GM19239 (cell line): ENCODE data around the gene ITGA8.
"Not testable (repeated sequence)": the region's sequence is repeated elsewhere in the genome, so short reads cannot be mapped to it uniquely, and the experiment has no call there.

Experiments used
- DNase-seq: peaks from one replicate; pipeline ENCODE4 v3.0.0; 2011; ENCODE audit warnings: low spot score; ENCODE audit not compliant: insufficient read length
- FAIRE-seq: peaks from 2 replicates; lab custom pipeline; 2011; peaks lifted over from hg19 to GRCh38; lab: Jason Lieb, UNC

Gene ITGA8

DNA sequence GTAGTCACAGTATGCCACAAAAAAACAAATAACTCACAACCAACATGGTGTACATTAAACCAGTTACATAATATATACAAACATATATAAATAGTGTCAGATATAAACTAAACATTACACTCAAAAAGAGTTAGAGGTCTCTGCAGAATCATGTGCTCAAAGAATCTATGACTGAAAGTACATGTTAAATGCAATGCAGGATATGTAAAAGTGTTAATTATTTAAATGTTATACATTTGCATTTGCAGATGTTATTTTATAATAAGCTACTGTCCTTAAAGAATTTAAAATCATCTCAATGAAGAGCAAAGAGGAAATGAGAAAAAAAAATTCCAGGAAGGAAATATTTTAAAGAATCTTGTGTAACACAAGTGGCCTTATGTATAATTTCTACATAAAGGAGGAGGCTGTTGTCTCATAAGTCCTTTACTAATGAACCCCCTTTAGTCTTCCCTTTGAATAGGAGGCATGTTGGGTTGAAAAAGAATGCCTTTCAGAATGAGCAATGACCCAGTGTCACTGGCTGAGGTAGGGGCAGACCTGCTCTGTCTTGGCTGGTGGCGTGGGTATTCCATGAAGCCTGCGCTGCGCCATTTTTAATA, 148.9 kb downstream of the ITGA8 start:
- no peak for FAIRE-seq
- DNase-seq: no peak

DNA sequence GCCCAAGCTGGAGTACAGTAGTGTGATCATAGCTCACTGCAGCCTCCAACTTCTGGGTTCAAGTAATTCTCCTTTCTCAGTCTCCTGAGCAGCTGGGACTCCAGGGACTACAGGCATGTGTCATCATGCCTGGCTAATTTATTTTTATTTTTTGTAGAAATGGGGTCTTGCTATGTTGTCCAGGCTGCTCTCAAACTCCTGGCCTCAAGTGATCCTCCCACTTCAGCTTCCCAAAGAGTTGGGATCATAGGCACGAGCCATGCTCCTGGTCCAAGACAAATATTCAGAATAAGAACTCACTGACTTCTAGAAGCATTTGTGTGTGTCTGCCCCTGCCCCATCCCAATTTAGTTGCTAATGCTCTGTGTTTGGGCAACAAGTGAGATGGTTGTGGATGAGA, 151.8 kb downstream of the ITGA8 start:
- FAIRE-seq (no peak), DNase-seq (no peak)

DNA sequence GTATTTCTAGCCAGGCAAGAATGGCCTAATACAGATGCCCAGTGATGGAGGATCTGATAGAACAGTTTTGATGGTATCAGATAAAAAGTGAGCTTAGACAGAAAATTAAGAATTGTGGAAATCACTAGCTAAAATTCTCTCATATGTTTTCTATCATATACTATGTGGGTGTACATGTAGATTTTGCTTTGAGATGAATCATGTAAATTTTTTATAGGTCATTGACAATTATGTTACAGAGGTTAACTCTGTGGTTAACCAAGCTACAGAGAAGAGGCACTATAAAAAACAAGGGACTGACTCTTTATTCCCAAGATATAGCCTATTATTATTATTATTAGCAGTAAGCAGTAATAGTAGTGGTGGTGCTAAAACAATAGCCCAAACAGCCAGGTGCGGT, 156.5 kb downstream of the ITGA8 start:
- FAIRE-seq (no peak), DNase-seq (no peak)

DNA sequence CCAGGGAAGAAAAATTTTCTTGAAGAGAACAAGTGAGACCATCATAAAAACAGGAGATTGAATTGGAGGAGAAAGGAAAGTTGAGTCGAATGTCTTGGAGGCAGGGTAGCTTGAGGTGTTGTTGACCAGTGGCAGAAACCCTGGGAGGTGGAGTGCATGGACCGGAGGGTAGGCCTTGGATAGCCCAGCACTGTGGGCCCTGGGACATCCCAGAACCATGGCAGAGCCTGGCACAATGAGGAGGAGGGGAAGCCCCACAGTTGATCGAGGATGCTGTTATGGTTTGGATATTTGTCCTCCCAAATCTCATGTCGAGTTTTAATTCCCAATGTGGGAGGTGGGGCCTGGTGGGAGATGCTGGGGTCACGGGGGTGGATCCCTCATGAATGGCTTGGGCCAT, 157.1 kb downstream of the ITGA8 start:
- no peak for FAIRE-seq
- DNase-seq: no peak

DNA sequence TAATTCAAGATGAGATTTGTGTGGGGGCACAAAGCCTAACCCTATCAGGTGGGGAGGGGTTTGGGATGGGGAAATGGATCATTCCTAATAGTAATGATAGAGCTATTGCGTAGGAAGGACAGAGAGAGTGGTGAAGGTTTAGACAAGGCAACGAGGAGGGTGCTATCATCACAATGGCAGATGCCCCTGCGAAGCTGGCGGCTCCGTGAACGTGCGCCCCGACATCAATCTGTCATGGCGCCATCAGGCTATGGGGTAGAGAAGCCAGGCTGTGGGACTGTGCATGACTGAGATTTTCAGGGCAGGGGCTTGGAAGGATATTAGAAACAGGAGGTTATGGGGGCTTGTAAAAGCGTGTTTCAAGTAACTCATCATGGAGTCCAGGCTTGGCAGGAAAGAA, 157.6 kb downstream of the ITGA8 start:
- no peak for DNase-seq
- FAIRE-seq: no peak

DNA sequence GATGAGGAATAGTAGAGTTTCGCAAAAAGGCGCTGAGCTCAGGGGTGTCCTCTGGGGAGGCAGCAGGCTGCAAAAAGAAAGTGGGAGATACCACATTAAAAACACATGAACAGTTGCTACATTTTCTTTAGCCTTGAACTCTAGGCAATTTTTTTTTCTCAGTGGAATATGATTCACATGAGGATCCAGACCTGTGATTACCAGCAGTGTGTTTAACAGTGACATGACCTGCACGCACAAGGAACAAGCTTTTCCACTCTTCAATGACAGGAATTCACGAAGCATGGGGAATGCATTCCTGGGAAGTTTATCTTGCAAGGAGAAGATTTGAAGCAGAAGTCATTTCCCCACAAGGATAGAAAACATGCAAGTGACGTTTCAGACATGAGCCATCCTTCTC, 161.6 kb downstream of the ITGA8 start:
- FAIRE-seq (no peak), DNase-seq (no peak)

DNA sequence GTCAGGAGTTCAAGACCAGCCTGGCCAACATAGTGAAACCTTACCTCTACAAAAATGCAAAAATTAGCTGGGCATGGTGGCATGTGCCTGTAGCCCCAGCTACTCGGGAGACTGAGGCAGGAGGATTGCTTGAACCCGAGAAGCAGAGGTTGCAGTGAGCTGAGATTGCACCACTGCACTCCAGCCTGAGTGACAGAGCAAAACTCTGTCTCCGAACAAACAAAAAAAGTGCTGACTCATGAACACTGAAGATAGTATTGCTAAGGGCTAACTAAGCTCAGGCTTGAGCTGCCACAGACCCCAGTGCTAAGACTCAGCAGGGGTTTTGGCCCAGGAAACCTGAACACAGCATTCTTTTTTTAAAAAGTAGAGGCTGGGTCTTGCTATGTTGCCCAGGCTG, 162.6 kb downstream of the ITGA8 start:
- DNase-seq, FAIRE-seq: not testable (repeated sequence)

DNA sequence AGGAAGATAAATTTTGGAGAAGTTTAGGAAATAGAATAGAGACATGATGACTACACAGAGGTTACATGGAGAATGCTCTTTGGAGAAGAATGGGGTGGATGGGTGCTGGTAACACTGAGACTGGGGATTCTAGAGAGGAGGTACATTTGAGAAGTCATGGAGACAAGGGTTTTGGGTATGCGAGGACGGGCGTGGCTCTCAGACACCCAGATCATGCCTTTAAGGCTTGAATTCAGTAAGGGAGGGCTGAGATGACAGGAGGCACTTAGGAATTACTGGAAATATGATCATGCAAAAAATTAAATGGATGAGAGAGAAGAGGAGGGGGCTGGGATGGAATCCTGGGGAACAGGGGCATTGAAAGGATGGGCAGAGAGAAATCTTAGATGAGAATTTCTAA, 168.8 kb downstream of the ITGA8 start:
- no peak for DNase-seq
- FAIRE-seq: no peak

DNA sequence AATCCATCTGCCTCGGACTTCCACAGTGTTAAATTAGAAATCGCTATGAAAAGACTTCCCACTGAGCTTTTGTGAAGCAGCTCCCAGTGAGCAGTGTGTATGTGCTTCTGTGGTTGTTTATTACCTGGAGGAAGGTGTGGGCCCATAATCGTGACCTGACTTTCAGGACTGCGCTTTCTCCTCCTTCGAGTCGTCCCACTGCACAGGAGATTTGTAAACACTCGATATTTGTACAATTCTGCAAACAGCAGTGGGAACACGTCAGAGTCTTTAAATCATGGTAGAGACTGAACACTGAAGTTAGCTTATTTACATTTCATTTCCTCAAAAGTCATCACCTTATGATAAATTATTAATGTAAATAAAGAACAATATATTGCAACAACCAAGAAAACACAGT, 171.4 kb downstream of the ITGA8 start:
- FAIRE-seq (no peak), DNase-seq (no peak)

DNA sequence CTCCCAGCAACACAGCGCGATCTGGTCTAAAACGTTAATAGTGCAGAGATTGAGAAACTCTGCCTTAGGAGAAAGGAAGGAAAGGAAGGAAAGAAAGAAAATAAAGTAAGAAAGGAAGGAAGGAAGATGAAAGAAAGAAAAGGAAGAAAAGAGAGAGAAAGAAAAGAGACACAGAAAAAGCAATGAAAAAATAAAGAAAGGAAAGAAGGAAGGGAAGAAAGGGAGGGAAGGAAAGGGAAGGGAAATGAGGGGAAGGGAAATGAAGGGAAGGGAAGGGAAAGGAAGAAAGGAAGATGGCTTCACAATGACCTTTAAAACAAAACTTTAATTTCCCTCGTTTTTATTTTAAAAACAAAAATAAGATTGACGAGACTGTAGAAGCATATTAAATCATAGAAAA, 173.1 kb downstream of the ITGA8 start:
- no peak for DNase-seq
- FAIRE-seq: no peak

DNA sequence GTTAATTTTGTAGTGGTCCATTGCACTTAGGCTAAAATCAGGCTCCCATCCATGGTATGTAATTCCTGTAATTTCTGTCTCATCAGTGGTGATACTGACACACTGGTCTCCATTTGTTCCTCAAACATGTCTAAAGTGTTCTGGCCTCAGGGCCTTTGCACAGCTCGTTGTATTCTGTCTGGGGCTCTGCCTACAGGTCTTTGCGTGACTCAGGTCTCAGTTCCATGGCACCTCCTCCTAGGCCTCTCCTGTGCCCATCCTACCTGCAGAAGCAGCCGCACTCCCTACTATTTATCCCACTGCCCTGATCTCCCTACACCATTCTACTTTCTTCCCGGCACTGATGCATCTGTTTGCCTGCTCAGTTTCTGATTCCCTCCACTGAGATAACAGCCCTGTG, 173.8 kb downstream of the ITGA8 start:
- FAIRE-seq (no peak), DNase-seq (no peak)

DNA sequence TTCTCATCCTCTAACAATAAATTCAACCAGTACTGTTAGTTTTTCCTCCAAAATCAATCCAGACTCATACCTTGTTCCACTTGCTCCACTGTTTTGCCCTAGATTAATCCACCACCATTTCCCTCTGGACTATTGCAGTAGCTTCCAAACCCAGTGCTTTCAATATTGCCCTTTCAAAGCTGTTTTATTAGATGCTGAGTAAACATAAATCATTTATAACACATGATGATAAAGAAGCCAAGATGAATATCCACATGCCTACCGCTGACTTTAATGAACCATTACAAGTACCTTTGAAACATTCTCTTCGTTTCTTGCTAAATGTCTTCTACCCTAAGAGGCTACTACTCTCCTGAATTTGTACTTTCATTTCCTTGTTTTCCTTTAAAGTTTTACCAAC, 174.5 kb downstream of the ITGA8 start:
- DNase-seq: no peak
- no peak for FAIRE-seq

DNA sequence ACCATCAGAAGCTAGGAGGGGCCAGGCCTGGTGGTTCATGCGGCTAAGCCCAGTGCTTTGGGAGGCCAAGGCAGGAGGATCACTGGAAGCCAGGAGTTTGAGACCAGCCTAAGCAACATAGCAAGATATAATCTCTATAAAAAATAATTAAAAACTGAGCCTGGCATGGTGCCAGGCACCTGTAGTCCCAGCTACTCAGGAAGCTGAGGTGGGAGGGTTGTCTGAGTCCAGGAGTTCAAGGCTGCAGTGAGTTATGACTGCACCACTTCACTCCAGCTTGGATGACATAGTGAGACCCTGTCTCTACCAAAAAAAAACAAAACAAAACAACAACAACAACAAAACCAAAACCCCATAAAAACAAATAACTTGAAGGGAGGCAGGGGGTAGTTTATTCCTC, 175.7 kb downstream of the ITGA8 start:
- DNase-seq: no peak
- no peak for FAIRE-seq

DNA sequence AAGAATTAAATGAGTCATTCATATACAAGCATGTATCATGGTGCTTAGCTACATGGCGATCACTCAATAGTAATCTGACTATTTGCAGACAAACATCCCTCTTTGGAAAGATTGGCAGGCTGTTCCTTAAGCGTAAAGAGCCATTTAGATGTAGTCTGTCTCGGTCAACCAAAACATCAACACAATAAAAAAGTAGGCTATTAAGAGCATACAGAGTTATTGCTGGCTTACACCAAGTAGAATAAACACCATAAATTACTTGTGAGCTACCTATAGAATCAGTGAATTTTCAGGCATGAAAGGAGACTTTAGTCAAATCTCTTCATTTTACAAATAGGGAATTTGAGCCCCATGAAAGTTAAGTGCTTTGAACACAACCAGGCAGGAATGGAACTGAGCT, 176.9 kb downstream of the ITGA8 start:
- DNase-seq: no peak
- FAIRE-seq: no peak

DNA sequence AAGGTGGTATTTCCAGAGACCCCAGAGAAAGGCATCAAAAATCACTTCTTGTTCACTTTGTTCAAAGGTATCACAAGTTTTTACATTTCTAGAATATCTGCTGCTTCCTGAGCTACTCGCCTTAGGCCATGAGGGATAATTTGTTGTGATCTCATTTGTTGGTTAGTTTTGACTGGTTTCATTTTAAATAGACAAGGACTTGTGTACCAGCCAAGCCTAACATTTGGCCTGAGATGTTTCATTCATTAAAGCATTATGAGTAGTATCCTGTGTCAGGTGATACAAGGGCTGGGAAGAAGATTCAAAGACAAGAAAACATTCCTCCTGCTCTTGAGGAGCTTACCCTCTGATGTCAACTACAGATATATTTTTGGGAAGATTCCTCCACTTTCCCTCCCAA, 178.3 kb downstream of the ITGA8 start:
- FAIRE-seq: no peak
- DNase-seq: no peak

DNA sequence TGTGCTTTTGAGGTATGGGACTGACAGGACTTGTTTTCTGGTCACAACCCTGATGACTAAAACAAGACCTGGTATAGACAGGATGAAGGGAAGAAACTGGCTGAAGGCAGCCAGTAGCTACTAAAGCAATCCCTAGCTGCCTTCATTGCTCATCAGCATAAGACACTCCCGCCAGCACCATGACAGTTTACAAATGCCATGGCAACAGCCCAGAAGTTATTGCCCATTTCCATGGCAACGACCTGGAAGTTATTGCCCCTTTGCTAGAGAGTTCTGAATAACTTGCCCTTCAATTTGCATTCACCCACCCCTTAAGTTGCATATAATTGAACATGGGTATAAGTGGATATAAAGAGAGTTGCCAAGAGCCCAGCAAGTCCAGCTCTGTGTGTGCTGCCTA, 179.0 kb downstream of the ITGA8 start:
- FAIRE-seq (no peak), DNase-seq (no peak)

DNA sequence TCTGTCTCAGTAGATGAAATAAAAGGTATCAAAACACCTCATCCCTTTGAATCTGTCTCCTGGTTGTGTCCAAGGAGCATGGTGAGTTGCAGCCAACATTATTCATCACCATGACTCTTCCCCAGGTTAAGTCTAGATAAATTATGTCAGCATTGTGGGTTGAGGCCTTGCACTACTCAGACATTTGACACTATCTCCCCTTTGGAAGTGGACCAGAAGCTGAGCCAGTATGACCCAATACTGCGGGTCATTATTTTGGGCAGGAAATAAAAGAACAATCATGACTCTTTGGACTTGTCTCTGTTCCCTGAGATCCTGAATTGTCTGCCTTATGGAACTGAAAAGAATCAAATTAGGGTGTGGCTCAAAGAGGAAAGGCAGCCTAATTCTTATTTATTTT, 180.5 kb downstream of the ITGA8 start:
- no peak for DNase-seq
- no peak for FAIRE-seq

DNA sequence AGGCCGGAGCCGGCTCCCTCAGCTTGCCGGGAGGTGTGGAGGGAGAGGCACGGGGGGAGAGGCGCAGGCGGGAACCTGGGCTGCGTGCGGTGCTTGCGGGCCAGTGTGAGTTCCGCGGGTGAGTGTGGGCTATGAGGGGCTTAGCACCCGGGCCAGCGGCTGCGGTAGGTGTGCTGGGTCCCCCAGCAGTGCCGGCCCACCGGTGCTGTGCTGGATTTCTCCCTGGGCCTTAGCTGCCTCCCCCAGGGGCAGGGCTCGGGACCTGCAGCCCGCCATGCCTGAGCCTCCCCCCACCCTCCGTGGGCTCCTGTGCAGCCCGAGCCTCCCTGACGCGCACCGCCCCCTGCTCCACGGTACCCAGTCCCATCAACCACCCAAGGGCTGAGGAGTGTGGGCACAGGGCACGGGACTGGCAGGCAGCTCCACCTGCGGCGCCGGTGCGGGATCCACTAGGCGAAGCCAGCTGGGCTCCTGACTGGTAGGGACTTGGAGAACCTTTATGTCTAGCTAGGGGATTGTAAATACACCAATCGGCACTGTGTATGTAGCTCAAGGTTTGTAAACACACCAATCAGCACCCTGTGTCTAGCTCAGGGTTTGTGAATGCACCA, 184.7 kb downstream of the ITGA8 start:
- not testable (repeated sequence) for FAIRE-seq, DNase-seq

DNA sequence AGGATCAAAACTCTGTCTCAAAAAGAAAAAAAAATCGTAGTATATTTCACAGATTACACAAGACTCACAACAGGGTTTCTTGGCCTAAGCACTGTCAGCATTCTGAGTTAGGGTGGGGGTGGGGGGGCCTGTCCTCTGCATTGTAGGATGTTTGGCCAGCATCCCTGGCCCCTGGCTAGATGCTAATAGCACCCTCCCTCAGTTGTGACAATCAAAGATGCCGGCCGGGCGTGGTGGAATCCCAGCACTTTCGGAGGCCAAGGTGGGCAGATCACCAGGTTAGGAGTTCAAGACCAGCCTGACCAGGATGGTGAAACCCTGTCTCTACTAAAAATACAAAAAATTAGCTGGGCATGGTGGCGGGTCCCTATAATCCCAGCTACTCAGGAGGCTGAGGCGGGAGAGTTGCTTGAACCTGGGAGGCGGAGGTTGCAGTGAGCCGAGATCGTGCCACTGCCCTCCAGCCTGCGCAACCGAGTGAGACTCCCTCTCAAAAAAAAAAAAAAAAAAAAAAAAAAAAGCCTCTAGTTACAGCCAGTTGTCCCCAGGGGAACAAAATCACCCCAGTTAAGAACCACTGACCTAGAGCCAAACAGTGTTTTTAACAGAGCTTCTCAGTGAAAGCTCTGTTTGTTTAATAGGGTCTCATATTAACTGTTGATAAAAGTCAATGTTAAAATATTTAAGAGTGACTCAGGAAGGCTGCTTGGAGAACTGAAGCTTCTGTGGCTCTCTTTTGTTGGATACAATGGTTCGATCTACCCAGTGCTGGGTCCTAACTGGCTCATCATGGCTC, 187.6 kb downstream of the ITGA8 start:
- FAIRE-seq (no peak), DNase-seq (no peak)

DNA sequence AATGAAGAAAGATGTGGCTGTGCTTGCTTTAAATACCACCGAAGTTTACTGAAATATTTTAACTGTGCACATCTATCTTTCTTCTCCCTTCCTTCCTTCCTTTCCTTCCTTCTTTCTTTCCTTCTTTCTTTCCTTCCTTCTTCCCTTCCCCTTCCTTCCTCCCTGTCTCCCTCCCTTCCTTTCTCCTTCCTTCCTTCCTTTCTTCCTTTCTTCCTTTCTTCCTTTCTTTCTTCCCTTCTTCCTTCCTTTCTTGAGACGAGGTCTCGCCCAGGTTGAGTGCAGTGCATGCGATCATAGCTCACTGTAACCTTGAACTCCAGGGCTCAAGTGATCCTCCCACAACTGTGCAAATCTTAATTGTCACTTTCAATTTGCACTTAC, 190.9 kb downstream of the ITGA8 start:
- FAIRE-seq (no peak), DNase-seq (no peak)

DNA sequence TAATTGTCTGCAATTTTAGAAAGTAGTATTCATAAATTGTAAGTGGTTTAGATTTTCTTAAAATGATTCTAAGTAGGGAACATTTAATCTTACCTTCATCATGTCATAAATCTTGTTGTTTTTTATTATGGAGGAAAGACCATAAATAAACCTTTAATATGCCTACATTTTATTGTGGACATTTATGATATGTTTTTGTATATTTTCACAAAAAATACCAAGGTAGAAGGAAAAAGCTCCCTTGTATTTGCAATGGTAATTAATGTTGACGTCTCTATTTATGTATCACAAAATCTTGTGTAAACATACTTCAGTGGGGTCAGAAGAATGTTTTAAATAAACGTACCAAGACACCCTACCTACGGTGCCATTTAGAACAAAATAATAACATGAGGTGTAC, 193.0 kb downstream of the ITGA8 start:
- no peak for DNase-seq
- no peak for FAIRE-seq
